Stimulated activated CD8-positive, alpha-beta memory T cell treated with anti-CD3 and anti-CD28 coated beads, Interleukin-12 subunit alpha, Interleukin-12 subunit beta, amount 100 ng/mL, for 4 hours (primary cell): Measurements from ENCODE around the gene STKLD1.
"Not testable (repeated sequence)": the region's sequence is repeated elsewhere in the genome, so short reads cannot be mapped to it uniquely, and the experiment has no call there.

Experiments
- DNase-seq: peaks from one replicate; pipeline ENCODE4 v3.0.0-alpha.2; 2020; ENCODE audit warnings: low read depth

Gene STKLD1

GRCh38 chr9:133375724-133376654 is at the start of gene STKLD1, which contains the start of gene SURF4:
TSS of gene STKLD1 (plus strand) at chr9:133376366. CDS start at chr9:133376474, 108 bp downstream.
TSS of gene SURF4 (minus strand) at chr9:133376060. CDS start at chr9:133375969, 91 bp downstream.
- peak; percentile 95 for DNase-seq

GRCh38 chr9:133327021-133327420 is 49.1 kb upstream of the STKLD1 start:
- not testable (repeated sequence) for DNase-seq

- no peak for DNase-seq
Measured at GRCh38 chr9:133327834-133328484, 48.2 kb upstream of the STKLD1 start.

GRCh38 chr9:133329306-133330156 is 46.6 kb upstream of the STKLD1 start:
- DNase-seq = not testable (repeated sequence)

GRCh38 chr9:133331221-133331620 is 44.9 kb upstream of the STKLD1 start:
- DNase-seq = no peak

GRCh38 chr9:133331641-133332380 is 44.4 kb upstream of the STKLD1 start:
- DNase-seq = no peak

GRCh38 chr9:133332381-133332730 is 43.8 kb upstream of the STKLD1 start:
- DNase-seq = no peak

- no peak for DNase-seq
Measured at GRCh38 chr9:133333011-133333410, 43.2 kb upstream of the STKLD1 start.

- no peak for DNase-seq
Measured at GRCh38 chr9:133333566-133333965, 42.6 kb upstream of the STKLD1 start.

- DNase-seq = no peak
Measured at GRCh38 chr9:133334161-133334560, 42.0 kb upstream of the STKLD1 start.

GRCh38 chr9:133334888-133335287 is 41.3 kb upstream of the STKLD1 start:
- not testable (repeated sequence) for DNase-seq

GRCh38 chr9:133335924-133336811 is 40.0 kb upstream of the STKLD1 start, which contains the start of gene SURF6:
TSS of gene SURF6 (minus strand) at chr9:133336188. CDS start at chr9:133336132, 56 bp downstream.
- DNase-seq = peak; percentile 90

GRCh38 chr9:133339641-133340040 is 36.5 kb upstream of the STKLD1 start:
- no peak for DNase-seq

- no peak for DNase-seq
Measured at GRCh38 chr9:133340256-133340655, 35.9 kb upstream of the STKLD1 start.

GRCh38 chr9:133340916-133341315 is 35.2 kb upstream of the STKLD1 start:
- DNase-seq = no peak

GRCh38 chr9:133341369-133342068 is 34.6 kb upstream of the STKLD1 start:
- no peak for DNase-seq

GRCh38 chr9:133342069-133342406 is 34.1 kb upstream of the STKLD1 start:
- DNase-seq = no peak

GRCh38 chr9:133342570-133342969 is 33.6 kb upstream of the STKLD1 start:
- no peak for DNase-seq

- no peak for DNase-seq
Measured at GRCh38 chr9:133344071-133344470, 32.1 kb upstream of the STKLD1 start.

- no peak for DNase-seq
Measured at GRCh38 chr9:133344979-133345378, 31.2 kb upstream of the STKLD1 start.
